NCI-H82 (cell line): ENCODE data around the gene NPBWR2.

Source experiments
- DNase-seq: peaks from one replicate; lab custom pipeline; 2025; lab: John Stamatoyannopoulos, UW

The NPBWR2 gene, protein sequence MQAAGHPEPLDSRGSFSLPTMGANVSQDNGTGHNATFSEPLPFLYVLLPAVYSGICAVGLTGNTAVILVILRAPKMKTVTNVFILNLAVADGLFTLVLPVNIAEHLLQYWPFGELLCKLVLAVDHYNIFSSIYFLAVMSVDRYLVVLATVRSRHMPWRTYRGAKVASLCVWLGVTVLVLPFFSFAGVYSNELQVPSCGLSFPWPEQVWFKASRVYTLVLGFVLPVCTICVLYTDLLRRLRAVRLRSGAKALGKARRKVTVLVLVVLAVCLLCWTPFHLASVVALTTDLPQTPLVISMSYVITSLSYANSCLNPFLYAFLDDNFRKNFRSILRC

DNA sequence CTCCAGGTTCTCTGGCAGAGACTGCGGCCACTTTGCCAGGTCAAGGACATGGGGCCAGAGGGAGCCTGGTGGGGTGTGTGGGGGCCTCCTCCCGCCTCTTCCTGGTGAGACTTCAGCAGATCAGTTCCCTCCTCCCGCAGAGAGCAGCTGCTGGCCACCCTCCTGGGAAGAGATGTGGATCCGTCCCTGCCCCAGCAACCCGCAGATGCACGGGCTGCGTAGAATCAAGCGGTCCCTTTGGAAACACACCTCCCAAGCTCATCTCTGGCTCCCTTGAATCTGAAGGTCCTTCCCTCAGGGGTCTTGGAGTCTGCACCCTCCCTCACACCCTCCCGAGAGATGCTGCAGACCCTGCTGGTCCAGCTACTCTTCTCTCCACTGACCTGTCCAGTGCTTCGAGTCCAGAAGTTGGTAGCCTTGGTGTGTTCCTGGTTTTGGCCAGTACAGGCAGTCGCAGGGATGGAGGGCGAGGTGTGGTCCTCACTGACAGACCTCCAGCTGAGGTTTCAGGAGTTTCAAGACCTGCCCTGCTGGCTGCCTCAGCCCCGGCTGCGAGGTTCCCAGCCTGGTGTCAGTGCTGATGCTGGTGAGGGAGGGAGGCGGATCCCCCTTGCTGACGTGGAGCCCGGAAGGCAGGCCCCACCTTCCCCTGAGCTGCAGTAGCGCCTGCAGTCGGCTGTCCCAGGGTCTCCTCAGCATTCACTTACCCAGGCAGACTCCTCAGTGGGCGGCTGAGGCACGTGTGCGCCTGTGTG is at the start of gene NPBWR2:
NPBWR2 (minus strand) TSS at position 585 of the 755 bp plus-strand sequence. CDS start 734 bp downstream, outside the sequence.
- no peak for DNase-seq

DNA sequence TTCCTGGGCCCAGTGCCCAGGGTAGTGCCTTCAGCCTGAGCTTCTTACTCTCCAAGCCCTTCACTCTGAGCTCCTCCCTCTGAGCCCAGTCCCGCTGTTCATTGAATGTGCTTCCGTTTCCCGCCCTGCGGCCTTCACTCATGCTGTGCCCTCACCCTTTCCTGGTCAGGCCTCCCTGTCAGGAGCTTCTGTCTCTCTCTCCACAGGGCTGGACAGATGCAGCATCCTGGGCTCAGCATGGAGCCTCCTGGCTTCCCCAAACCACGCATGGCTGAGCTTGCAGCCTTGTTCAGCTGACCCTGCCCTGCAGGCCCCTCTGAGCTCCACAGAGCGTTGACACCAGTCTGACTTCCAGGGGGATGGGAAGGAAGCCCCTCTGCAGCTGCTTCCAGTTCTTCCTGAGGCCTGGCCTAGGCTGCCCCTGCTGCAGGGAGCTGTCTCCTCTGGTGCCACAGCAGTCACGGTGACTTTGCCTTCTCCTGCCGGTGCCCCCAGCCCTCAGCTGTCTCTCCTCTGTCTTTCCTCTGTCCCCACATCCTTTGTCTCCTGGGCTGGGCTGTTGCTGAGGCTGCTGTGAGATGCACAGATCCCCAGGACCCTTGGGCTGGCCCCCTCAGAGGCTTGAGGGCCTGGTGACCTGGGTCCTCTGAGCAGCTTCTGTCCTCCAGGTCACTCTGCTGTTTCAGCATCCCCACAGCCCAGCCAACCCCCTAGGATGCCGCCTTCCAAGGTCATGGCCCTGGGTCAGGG is 48.9 kb upstream of the NPBWR2 start:
- DNase-seq: peak; percentile 43

- peak; percentile 85 for DNase-seq
Measured at GRCh38 chr20:64155258-64156135, 48.1 kb upstream of the NPBWR2 start.

DNA sequence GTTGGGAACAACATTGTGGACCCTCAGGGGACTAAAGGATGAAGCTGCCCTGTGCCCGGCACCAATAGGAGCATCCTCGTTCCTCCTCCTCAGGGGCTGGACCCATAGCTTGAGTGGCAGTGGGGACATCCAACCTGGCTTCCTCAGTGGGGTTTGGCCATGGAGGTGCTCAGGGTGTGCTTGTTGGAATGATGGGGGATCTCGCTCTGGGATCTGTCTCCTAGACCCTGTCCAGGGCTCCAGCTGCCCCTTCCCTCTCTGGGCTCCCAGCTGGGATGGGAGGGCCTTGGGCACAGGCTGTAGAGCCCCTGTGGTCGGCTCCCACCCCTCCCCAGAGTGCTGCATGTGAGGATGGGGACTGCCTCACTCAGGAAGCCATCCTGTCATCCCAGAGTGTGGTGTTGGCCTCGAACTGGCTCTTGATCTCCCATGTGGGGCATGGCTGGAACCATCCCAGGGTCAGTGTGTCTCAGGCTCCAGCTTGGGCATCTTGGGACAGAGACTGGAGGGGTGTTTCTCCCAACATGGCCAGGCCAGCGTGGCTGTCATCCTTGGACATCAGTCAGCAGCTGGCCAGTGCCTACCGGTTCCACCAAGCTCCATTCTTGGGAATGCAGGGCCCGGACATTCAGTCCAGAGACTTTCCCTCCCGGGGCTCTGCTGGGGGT is 47.4 kb upstream of the NPBWR2 start:
- DNase-seq: no peak

GRCh38 chr20:64153861-64154589 is 46.7 kb upstream of the NPBWR2 start:
- DNase-seq: no peak

DNA sequence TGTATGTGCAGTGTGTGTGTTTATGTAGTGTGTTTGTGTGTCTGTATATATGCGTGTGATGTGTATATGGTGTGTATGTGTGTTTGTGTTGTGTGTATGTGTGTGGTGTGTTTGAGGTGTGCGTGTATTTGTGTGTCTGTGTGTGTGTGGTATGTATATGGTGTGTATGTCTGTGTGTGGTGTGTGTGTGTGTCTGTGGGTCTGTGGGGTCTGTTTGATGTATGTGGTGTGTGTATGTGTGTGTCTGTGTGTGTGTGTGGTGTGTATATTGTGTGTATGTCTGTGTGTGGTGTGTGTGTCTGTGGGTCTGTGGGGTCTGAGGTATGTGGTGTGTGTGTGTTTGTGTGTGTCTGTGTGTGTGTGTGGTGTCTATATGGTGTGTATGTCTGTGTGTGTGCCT is 46.0 kb upstream of the NPBWR2 start:
- no peak for DNase-seq

DNA sequence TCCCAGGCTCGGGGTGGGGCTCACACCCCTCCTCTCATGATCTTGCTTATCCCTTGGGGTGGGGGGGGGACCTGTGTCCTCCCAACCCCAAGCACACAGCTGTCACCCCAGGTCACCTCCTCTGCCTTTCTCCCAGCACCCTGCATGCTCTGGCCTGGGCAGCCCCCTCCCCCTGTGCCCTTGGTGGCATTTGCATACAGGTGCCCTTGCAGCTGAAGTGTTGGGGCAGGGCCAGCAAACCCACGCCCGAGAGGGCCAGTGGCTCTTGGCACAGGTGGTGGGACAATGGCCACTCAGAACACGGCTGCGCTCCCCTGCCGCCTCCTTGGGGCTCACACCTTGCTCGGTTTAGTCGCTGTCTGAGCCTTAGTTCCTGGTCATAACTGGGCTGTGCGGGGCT is 45.5 kb upstream of the NPBWR2 start:
- DNase-seq: no peak

GRCh38 chr20:64151633-64152530 is 44.5 kb upstream of the NPBWR2 start:
- no peak for DNase-seq

DNA sequence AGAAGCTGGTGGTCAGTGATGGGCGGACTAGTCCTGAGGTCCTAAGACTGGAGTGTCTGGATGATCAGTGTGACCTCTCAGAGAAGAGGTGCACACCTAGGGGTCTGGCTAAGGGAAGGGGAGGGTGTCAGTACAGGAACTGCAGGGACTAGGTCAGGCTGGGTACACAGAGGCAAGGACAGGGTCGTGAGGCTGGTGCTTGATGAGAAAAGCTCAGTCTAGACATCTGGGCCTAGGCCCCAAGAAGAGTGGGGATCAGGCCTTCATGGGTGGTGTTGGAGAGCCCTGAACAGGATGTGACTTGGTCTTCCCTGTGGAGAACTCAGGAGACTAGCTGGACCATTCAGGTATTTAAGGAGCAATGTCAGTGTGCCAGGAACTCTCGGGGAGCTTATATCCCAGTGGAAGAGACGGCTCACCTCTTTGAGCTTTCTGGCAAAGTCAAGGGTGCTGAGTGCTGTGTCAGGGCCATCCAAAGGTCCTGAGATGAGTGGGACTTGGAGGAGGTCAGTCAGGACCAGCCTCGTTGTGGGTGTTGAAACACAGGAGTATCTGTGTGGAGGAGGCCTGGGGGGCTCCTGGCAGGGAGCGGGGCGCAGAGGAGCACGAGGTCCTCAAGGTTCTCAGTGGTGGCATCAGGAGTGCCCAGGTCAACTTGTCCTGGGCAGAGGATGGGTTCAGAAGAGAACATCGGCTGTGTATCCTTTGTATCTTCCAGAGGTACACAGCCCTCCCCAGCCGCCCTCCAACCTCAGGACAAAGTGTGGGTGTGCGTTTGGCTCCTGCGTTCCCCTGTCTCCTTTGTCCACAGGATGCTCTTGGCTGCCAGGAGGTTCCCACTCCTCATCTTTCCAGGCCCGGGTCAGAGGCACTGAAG is 43.6 kb upstream of the NPBWR2 start:
- DNase-seq: no peak

DNA sequence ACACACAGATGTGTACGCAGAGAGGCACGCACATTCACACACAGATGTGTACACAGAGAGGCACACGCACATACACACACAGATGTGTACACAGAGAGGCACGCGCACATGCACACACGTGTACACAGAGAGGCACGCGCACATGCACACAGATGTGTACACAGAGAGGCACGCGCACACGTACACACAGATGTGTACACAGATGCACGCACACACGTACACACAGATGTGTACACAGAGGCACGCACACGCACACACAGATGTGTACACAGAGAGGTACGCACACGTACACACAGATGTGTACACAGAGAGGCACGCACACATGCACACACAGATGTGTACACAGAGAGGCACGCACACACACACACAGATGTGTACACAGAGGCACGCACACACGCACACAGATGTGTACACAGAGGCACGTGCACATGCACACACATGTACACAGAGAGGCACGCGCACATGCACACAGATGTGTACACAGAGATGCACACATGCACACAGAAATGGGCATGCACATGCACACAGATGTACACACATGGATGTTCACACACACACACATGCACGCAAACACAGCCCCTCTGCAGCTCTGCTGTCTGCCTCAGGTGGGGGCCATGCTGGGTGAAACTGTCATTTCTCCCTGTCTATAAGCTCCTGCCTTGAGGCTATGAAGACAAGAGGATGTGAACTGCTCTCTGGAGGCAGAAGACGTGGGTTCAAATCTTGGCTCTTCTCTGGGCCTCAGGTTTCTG is 42.6 kb upstream of the NPBWR2 start:
- DNase-seq: no peak

GRCh38 chr20:64149141-64149540 is 41.8 kb upstream of the NPBWR2 start:
- no peak for DNase-seq

DNA sequence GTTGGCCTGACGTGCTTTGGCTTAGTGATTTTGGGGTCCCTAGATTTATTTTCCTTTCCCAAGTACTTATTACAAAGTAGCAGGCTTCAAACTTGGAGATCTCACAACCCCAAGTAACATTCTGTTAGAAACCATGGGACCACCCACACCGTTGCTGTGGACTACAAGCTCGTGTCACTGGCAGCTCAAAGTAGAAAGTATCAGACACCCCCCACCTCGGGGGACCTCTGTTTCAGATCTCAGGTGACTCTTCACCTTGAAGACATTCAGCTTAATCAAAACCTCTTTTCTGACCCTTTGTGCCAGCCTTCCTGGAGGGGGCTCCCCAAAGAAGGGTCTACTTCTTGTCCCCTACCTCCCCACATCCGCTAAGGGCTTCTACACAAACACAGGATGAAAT is 41.2 kb upstream of the NPBWR2 start:
- DNase-seq: no peak

- no peak for DNase-seq
Measured at GRCh38 chr20:64146936-64147477, 39.6 kb upstream of the NPBWR2 start.

DNA sequence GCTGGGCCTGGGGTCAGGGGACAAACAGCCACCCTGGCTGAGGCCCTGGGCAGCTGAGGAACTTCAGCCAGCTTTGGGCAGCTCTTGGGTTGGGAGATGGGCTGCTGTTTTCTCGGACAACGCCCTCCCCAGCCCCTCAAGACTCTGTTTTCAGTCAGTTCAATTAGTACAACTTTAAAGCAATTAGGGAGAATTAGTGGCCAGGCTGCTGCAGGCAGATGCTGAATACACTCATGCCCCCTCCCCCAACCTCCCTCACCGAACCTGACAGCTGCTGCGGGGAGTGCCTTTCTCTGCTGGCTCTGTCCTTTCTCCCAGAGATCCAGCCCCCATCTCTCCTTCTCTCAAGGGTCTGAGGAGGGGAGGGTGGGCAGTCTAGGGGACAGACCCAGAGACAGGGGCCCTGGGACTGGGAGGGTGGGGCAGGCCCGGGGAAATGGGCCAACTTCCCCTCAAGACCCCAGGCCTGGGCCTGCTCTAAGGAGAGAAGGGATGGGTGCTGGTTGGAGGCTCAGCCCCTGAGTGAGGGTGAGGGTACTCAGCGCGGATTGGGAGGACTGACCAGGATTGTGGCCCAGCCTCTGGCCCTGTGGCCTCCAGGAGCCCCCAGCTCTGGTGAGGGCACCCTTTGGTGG is 39.1 kb upstream of the NPBWR2 start:
- peak; percentile 98 for DNase-seq

DNA sequence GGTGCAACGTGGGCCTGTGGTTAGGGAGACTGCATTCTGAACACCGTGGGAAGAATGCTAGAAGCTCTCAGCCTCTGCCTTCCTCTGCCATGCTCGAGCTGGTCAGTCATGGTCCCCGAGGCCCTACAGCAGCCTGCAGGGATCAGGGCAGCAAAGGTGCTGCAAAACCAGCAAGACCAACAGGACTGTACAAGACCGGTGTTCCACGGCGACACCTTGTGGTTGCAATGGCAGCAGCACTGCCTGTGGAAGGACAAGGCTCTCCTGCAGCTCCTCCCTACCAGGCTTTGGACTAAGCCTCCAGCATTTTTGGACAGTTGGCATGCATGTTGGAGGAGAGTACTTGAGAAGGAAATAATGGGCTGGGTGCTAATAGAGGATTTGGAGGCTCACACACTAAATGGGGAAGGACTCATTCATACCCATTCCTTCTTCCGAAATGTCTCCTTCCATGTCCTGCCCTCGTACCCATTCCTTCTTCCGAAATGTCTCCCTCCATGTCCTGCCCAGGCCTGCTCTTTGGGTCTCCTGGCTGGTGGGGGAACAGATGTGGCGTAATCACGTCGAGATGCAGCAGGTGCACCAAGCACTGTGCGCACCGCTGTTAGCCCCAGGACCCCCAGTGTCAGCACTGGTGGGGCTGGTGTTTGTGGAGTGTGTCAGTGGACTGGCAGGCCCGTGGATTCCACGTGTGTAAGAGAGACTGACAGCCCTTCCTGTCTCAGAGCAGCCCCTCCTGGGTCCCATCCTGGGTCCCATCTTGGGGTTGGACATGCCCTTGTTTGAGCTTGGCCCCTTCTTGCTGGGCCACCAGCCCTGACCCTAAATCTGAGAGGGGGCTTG is 38.3 kb upstream of the NPBWR2 start:
- peak; percentile 40 for DNase-seq
